H1 (cell line): Measurements from ENCODE around the gene RCAN3. TPM values are rescaled to one million over a fixed set of nuclear protein-coding genes. Genes with fewer than 3 reads are reported as not detected.

Source experiments
- polyA plus RNA-seq, 7 experiments: library from polyadenylated mRNA; depleted of rRNA in 3 of 7; stranded (reverse) in 5 of 7; unstranded in 2 of 7; fragments of >200 nt in 5 of 7; fragments of 200-250 nt in 2 of 7; gene quantifications; 1 replicate in 5 of 7; 2 replicates in 1 of 7; 4 replicates in 1 of 7; pipeline versions ENCODE4 v1.2.1 to v1.2.3, GENCODE V29; 2011 to 2013; ENCODE audit warnings: missing spikeins in 2 of 7, mixed read lengths in 2 of 7
- total RNA-seq: library from RNA; stranded (reverse); fragmentation: NEBNext Ultra II Directional; extraction: Animal tissue kit (Norgen Biotek cat#: 25700); gene quantifications from 2 replicates; pipeline ENCODE4 v1.2.1, GENCODE V29; 2021
- TF ChIP-seq, protein P1 (sequence below): IDR thresholded peaks from 2 replicates; pipeline ENCODE4 v1.6.1; 2012; ENCODE audit warnings: low read length, inconsistent platforms

Gene RCAN3
- total and polyA plus RNA-seq, 2 of the 8 experiments (the other 6 are each of a cell fraction or from before 2014, with no cell fraction given) = 5.6 to 16.6 TPM

DNA sequence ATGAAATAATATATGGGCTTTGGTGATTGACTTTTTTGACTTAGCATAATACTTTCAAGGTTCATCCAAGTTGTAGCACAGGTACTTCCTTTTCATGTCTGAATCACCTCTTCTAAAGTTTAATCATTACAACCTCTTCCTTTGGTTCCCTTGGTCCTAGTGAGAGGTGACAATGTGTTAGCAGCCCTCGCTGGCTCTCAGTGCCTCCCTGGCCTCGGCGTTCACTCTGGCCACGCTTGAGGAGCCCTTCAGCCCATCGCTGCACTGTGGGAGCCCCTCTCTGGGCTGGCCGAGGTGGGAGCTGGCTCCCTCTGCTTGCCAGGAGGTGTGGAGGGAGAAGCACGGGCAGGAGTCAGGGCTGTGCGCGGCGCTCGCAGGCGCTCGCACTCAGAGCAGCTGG lies 13.0 kb upstream of the RCAN3 start (continued):
- TF ChIP-seq, protein P1, sequence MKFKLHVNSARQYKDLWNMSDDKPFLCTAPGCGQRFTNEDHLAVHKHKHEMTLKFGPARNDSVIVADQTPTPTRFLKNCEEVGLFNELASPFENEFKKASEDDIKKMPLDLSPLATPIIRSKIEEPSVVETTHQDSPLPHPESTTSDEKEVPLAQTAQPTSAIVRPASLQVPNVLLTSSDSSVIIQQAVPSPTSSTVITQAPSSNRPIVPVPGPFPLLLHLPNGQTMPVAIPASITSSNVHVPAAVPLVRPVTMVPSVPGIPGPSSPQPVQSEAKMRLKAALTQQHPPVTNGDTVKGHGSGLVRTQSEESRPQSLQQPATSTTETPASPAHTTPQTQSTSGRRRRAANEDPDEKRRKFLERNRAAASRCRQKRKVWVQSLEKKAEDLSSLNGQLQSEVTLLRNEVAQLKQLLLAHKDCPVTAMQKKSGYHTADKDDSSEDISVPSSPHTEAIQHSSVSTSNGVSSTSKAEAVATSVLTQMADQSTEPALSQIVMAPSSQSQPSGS = no peak
